Cortex of kidney (tissue), 1 donor: Measurements from ENCODE around the gene ESPNL.
"Not testable (repeated sequence)": the region's sequence is repeated elsewhere in the genome, so short reads cannot be mapped to it uniquely, and the experiment has no call there.

Experiments used
- DNase-seq: peaks from one replicate; lab custom pipeline; 2025; lab: John Stamatoyannopoulos, UW

ESPNL gene

DNA sequence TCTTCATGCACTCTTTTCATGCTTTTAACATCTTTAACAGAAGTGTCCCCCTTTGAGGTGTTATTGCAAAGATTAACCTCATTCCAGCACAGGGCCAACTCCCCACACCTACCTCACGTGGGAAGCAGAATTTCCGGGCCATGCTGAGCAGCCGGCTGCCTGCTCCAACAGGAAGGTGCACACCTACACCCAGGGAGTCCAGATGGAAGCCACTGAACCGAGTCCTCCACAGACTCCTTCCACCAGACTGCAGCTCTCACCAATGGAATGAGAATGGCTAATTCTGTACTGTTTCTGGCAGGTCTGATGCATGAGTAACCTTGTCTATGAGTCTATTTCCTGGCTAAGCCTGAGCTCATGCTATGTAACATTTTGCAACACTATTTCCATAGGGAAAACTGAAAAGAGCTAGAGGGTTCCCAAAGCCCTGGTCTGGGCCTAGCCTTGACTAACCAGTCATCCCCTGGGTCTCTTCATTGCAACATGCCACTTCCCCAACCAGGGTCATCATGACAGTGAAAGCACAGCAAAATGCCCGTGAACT, 69.6 kb downstream of the ESPNL start:
- no peak for DNase-seq

DNA sequence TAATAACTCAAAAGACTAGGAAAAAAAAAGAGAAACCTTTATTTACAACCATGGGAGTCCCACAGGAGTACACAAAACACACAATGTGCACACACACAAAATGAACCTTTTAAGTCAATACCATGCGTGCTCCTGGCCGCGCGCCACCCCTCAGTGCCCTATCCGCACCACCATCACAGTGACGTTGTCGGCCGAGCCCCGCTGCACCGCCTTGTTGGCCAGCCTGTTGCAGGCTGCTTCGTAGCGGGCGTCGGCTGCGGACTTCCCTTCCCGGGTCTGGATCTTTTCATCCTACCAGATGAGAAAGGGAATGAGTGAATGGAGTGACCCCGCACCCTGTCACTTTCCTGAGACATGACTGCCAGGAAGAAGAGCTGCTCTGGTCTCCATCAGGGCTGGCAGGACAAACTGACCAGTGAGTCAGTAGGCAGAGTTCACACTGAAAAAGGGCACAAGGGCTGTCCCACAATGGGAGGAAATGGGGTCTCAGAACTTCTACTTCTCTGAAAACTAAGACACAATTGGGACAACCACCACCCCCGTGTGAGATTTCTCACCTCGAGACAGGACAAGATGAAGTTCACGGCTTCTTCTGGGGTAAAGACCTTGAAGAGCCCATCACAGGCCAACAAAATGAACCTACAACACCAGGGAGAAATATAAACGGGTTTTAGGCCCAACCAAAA, 70.4 kb downstream of the ESPNL start:
- no peak for DNase-seq

DNA sequence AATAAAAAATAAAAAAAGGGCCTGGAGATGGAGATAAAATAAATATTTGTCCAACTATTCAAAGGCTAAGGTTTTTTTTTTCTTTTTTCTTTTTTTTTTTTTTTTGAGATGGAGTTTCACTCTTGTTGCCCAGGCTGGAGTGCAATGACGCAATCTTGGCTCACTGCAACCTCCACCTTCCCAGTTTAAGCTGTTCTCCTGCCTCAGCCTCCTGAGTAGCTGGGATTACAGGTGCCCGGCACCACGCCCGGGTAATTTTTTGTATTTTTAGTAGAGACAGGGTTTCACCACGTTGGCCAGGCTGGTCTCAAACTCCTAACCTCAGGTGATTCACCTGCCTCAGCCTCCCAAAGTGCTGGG, 70.9 kb downstream of the ESPNL start:
- not testable (repeated sequence) for DNase-seq

DNA sequence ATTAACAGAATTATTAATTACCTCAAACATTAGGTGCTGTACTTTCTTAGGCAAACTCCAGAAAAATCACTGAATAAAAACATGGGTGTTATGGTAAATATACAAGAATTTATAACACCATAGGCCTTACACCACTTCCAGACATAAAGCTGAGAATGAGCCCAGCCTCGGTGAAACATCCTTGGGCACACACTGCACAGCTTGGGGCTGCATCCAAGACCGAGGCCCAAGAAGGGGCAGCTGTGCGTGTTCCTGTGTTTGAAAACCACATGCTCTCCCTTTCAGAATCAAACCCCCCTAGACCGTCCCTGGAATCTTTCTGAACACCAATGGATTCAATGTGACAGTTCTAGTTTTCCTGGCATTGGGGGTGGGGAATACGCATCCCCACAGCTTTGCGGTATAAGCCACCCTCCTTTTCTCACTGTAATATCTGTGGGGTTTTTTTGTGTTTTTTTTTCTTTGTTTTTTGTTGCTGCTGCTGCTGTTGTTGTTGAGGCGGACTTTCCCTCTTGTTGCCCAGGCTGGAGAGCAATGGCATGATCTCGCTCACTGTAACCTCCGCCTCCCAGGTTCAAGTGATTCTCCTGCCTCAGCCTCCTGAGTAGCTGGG, 71.5 kb downstream of the ESPNL start:
- DNase-seq = no peak

DNA sequence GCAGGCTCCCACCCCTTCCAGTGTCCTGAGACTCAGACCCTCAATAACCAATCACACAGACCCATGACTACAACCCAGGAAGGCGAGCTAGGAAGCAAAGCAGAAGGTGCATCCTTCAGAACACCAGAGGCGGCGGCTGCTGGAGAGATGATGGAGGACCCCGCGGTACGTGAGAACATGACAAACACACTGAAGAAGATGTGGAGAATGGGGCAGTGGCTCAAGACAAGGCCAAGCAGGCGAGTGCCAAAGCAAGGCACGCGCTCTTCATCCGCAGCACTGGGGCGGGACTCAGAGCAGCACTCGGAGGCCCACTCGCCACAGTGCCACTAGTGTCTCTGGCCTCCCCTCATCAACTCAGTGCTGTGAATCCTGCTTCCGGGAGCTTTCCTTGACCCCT, 72.3 kb downstream of the ESPNL start:
- DNase-seq = no peak

DNA sequence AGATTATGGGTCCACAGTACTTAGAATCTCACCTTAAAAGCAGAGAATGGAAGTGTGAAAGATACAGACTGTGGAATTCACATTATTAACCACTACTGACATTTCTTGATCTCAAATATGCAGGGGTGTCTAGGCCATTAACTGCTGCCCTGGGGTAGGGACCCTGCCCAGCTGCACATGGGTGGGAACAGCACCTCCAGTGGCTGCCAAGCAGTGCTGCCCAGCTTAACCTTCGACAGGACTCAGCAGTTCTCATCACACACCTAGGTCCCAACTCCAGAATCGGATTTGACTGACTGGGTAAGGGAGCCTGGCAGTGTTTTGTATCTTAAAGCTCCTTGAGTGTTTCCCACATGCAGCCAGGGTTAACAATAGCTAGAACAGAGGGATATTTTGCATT, 73.6 kb downstream of the ESPNL start:
- DNase-seq = no peak

DNA sequence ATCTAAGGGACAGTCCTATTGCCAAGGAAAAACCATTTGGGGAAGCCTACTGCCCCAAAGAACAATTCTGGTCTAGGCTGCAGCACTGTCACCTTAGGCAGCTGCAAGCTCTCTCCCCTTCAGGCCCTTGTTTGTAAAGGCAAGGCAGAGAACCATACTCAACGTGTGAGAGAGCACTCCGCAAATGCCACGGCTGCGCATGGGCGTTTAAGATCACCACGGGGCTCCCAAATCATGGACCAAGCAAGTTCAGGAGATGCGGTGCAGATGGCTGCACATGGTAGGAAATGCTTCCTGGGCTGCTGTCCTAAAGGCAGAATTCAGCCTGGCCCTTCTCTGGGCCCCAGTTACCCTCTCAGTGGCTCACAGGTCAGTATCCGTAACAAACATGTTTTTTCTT, 74.2 kb downstream of the ESPNL start:
- DNase-seq = no peak

DNA sequence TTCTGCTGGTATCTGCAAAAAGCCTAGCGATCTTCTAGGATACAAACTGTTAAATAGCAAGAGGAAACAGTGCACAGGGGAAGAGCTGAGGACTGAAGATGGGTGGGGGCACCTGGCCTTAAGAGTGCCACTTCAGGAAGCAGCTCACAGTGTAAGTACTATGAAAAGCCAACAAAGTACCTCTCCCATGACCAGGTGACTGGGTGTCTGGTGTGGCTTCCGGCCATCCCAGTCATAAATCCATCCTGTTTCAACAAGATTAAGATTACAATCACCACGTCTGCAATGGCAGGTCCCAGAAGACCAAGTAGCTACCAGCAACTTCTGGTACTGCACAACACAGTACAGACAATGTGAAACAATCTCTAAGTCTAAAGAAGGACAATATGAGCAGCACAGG, 74.6 kb downstream of the ESPNL start:
- DNase-seq = no peak

DNA sequence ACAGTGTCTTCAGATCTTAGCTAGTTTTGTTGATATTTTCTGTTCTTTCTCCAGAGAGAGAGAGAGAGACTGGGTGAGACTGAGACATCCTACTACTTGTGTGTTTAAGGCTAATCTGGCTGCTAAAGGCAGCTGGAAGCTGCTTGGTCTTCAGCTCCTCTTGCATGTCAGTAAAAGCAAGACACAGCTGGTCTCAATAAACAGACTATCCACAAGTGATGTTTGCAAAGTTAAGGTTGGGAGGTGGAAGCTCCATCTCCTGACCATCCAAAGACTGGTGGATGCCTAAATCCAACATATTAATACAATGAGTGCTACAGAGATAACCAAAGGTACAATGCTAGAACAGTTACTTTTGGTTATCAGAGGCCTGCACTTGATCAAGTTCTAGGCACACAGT, 76.5 kb downstream of the ESPNL start:
- DNase-seq = no peak

DNA sequence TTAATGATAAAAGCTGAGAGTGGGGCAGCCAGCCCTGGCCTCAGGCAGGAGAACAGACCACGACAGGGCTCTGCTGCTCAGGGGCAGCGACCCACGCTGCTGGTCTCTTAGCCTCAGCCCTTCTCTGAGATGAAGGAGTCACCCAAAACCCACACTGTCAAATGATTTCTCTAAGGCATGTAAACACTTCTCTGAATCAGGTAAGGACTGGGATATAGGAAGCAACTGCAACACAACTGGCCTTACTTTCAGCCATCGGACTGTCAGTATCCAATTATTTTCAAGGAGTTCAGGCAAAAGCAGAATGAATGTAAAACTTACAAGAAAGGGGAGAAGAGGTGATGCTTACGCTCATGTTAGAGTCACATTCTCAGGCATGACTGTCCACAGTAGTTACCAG, 80.4 kb downstream of the ESPNL start:
- no peak for DNase-seq

DNA sequence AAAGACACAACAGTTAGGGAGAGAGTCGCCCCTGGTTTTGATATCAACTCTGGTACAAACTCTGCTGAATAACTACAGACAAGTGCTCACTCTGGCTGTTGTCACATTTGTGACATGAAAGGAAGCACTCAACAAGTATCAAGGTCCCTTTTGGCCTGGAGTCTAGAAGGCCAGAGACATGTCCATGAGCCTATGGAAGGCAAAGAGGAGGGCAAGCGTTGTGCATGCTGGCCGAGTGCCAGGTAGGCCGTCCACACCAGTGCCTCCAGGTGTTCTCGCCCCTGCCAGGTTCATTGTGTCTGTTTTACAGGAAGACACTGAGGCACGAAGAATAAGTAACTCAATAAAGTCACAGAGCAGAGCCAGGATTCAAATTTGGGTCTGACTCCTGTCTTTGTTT, 82.2 kb downstream of the ESPNL start:
- DNase-seq = no peak
